HepG2 (cell line): ENCODE results near the gene CSNK1D. TPM values are rescaled to one million over a fixed set of nuclear protein-coding genes. Genes with fewer than 3 reads are reported as not detected.

Source experiments
- CTCF ChIP-seq: sonication (generic); formaldehyde crosslinking; IDR thresholded peaks from 2 replicates; pipeline ENCODE4 v1.5.0; 2020; ENCODE audit warnings: mild to moderate bottlenecking, missing genetic modification reagents, moderate library complexity
- EEA1 ChIP-seq: sonication (generic); formaldehyde crosslinking; IDR thresholded peaks from 2 replicates; pipeline ENCODE4 v1.5.1; 2020; ENCODE audit warnings: mild to moderate bottlenecking, missing genetic modification reagents, borderline replicate concordance
- ERF ChIP-seq: IDR thresholded peaks from 2 replicates; pipeline ENCODE4 v1.6.1; 2018; ENCODE audit warnings: missing biosample characterization, missing genetic modification reagents
- ETV5 ChIP-seq: IDR thresholded peaks from 2 replicates; pipeline ENCODE4 v1.6.1; 2018; ENCODE audit warnings: missing biosample characterization, missing genetic modification reagents, inconsistent platforms, borderline replicate concordance
- FOXP4 ChIP-seq: sonication (generic); formaldehyde crosslinking; IDR thresholded peaks from 2 replicates; pipeline ENCODE4 v1.4.0; 2020; ENCODE audit warnings: missing genetic modification reagents
- GTF2F1 ChIP-seq: fragments of 150-350 bp; IDR thresholded peaks from 2 replicates; pipeline ENCODE4 v1.6.1; 2014; ENCODE audit warnings: low read length
- HNRNPLL ChIP-seq: fragments of 200-400 bp; formaldehyde crosslinking; IDR thresholded peaks from 2 replicates; pipeline ENCODE4 v1.6.1; 2017; ENCODE audit warnings: mild to moderate bottlenecking, low read depth, low read length; ENCODE audit not compliant: poor library complexity, severe bottlenecking
- MNT ChIP-seq: fragments of 450-650 bp; IDR thresholded peaks from 2 replicates; pipeline ENCODE4 v1.6.1; 2016
- NR1H2 ChIP-seq: sonication (generic); formaldehyde crosslinking; IDR thresholded peaks from 2 replicates; pipeline ENCODE4 v1.8.1; 2022; ENCODE audit warnings: low read depth, missing genetic modification reagents, borderline replicate concordance
- SCMH1 ChIP-seq: sonication (generic); formaldehyde crosslinking; IDR thresholded peaks from 2 replicates; pipeline ENCODE4 v1.9.0; 2021; ENCODE audit warnings: missing genetic modification reagents, mild to moderate bottlenecking, borderline replicate concordance
- SMAD1 ChIP-seq: sonication (generic); formaldehyde crosslinking; IDR thresholded peaks from 2 replicates; pipeline ENCODE4 v1.4.0; 2020; ENCODE audit warnings: missing genetic modification reagents, low read depth, mild to moderate bottlenecking, borderline replicate concordance
- SRSF1 ChIP-seq: fragments of 200-400 bp; formaldehyde crosslinking; optimal IDR thresholded peaks from 2 replicates; pipeline ENCODE3; 2017; ENCODE audit warnings: mild to moderate bottlenecking, low read depth, low read length, moderate library complexity
- TCF7L2 ChIP-seq: IDR thresholded peaks from 2 replicates; pipeline ENCODE4 v1.6.1; 2011; ENCODE audit warnings: mild to moderate bottlenecking, low read depth, low read length, moderate library complexity
- TFE3 ChIP-seq: IDR thresholded peaks from 2 replicates; pipeline ENCODE4 v1.6.1; 2016
- THAP11 ChIP-seq: IDR thresholded peaks from 2 replicates; pipeline ENCODE4 v1.6.1; 2016; ENCODE audit warnings: missing biosample characterization, missing genetic modification reagents
- YY1 ChIP-seq: IDR thresholded peaks from 2 replicates; pipeline ENCODE4 v1.6.1; 2011; ENCODE audit warnings: low read length, low read depth, moderate library complexity, mild to moderate bottlenecking; ENCODE audit not compliant: insufficient read depth, insufficient replicate concordance
- ZBTB2 ChIP-seq: sonication (generic); formaldehyde crosslinking; IDR thresholded peaks from 2 replicates; pipeline ENCODE4 v1.8.0; 2022; ENCODE audit warnings: low read depth, missing genetic modification reagents
- ZNF160 ChIP-seq: sonication (generic); formaldehyde crosslinking; IDR thresholded peaks from 2 replicates; pipeline ENCODE4 v1.8.0; 2022; ENCODE audit warnings: mild to moderate bottlenecking, inconsistent platforms, missing genetic modification reagents
- ZNF256 ChIP-seq: sonication (generic); formaldehyde crosslinking; conservative IDR thresholded peaks from 2 replicates; pipeline ENCODE4 v1.4.0; 2020; ENCODE audit warnings: missing genetic modification reagents
- ZSCAN31 ChIP-seq: sonication (generic); formaldehyde crosslinking; IDR thresholded peaks from 2 replicates; pipeline ENCODE4 v1.5.0; 2020; ENCODE audit warnings: low read depth, mild to moderate bottlenecking, missing genetic modification reagents
- polyA plus RNA-seq, 8 experiments: library from polyadenylated mRNA; depleted of rRNA in 3 of 8; stranded (reverse) in 7 of 8; unstranded in 1 of 8; fragments of >200 nt; fragmentation: Illumina TruSeq in 4 of 8; extraction: Trizol in 4 of 8; gene quantifications; 2 replicates each; pipeline versions ENCODE4 v1.2.1 to v1.2.3, GENCODE V29; 2011 to 2016; ENCODE audit warnings: low read depth in 4 of 8, missing spikeins in 1 of 8, mixed read lengths in 1 of 8; ENCODE audit not compliant: insufficient read depth in 1 of 8
- total RNA-seq, 5 experiments: library from RNA; depleted of rRNA; stranded (reverse); fragments of >200 nt; fragmentation: Illumina TruSeq; extraction: Trizol; gene quantifications; 2 replicates each; pipeline ENCODE4 v1.2.3, GENCODE V29; 2016; ENCODE audit warnings: low read depth in 1 of 5

The CSNK1D gene
- total and polyA plus RNA-seq, 2 of the 13 experiments (the other 11 are each of a cell fraction or from before 2014, with no cell fraction given) = 31.5 to 128 TPM

- no peak for TF ChIP-seq ZNF256
- 0 out of 2 replicates have a peak, but pooled peaks have one; percentile 47 for TF ChIP-seq FOXP4 (CRISPR knock-in tag)
- no peak for TF ChIP-seq ZSCAN31 (CRISPR knock-in tag)
- TF ChIP-seq ERF (CRISPR knock-in tag) = peak; percentile 47
- TF ChIP-seq TFE3 (CRISPR knock-in tag) = no peak
- TF ChIP-seq ZBTB2 = no peak
- TF ChIP-seq MNT = no peak
- TF ChIP-seq CTCF (CRISPR knock-in tag) = peak; percentile 47
- no peak for TF ChIP-seq TCF7L2
- TF ChIP-seq YY1 = no peak
- peak; percentile 50 for TF ChIP-seq ETV5 (CRISPR knock-in tag)
- TF ChIP-seq EEA1 (CRISPR knock-in tag) = no peak; the same call in 1 of the 2 replicates
- TF ChIP-seq SCMH1 (CRISPR knock-in tag) = no peak
- TF ChIP-seq HNRNPLL = peak; percentile 44
- TF ChIP-seq ZNF160 (CRISPR knock-in tag) = no peak
- 0 out of 2 replicates have a peak, but pooled peaks have one; percentile 2 for TF ChIP-seq THAP11 (CRISPR knock-in tag)
- TF ChIP-seq NR1H2 = no peak; the same call in 1 of the 2 replicates
- no peak for TF ChIP-seq GTF2F1
- peak; percentile 63; the same call in 1 of the 2 replicates for TF ChIP-seq SMAD1 (CRISPR knock-in tag)
- TF ChIP-seq SRSF1 = peak; percentile 65
Observed at GRCh38 chr17:82297714-82298537, 24.4 kb upstream of the CSNK1D start (continued).
